Cardiac muscle cell (in vitro differentiated cells and primary cell): Measurements from ENCODE around the gene CCSER2. TPM values are rescaled to one million over a fixed set of nuclear protein-coding genes. Genes with fewer than 3 reads are reported as not detected.

Experiments used
- DNase-seq, 2 donors: peaks; one replicate each; pipeline versions ENCODE4 v3.0.0 to v3.0.0-alpha.2; 2010 to 2017; ENCODE audit warnings: low read depth in 1 of 2, low spot score in 1 of 2
- H3K27ac ChIP-seq: fragments of 200-600 bp; sonication (generic); 2 replicates; pipeline ENCODE4 v1.5.1; 2016
- H3K27me3 ChIP-seq: fragments of 200-600 bp; sonication (generic); 2 replicates; pipeline ENCODE4 v1.6.0; 2016; ENCODE audit warnings: control low read depth
- H3K36me3 ChIP-seq: fragments of 200-600 bp; sonication (generic); 2 replicates; pipeline ENCODE4 v1.5.1; 2016; ENCODE audit warnings: control low read depth
- H3K4me1 ChIP-seq: fragments of 200-600 bp; sonication (generic); 2 replicates; pipeline ENCODE4 v1.8.1; 2017; ENCODE audit warnings: low read depth, mild to moderate bottlenecking, mixed run types
- H3K4me3 ChIP-seq: fragments of 200-600 bp; sonication (generic); 2 replicates; pipeline ENCODE4 v1.5.1; 2016; ENCODE audit warnings: mild to moderate bottlenecking
- H3K9me3 ChIP-seq: fragments of 200-600 bp; sonication (generic); 2 replicates; pipeline ENCODE4 v1.5.1; 2017; ENCODE audit warnings: low read depth, mild to moderate bottlenecking, control low read depth
- CTCF ChIP-seq: IDR thresholded peaks from 2 replicates; pipeline ENCODE4 v1.5.1; 2012; ENCODE audit warnings: low read depth, mild to moderate bottlenecking, low read length
- polyA plus RNA-seq: library from polyadenylated mRNA; unstranded; fragments of >200 nt; fragmentation: Nextera tagmentation; extraction: Ambion mirVana; gene quantifications from 2 replicates; pipeline ENCODE4 v1.2.1, GENCODE V29; 2016
- total RNA-seq: library from RNA; depleted of rRNA; stranded (reverse); fragments of >200 nt; gene quantifications from 2 replicates; pipeline ENCODE4 v1.2.3, GENCODE V29; 2016

CCSER2 gene
- total and polyA plus RNA-seq, 2 experiments from 2014 or later: 22.5 to 32.9 TPM

- no peak for TF ChIP-seq CTCF
- peaks cover 8% of the 10 kb centered on the region for H3K4me1 ChIP-seq
- no peak overlapping the region for H3K4me3 ChIP-seq
- peaks cover 10% of the 10 kb centered on the region for H3K27me3 ChIP-seq
- H3K9me3 ChIP-seq: no peaks in the 10 kb centered on the region
- no peaks in the 10 kb centered on the region for H3K36me3 ChIP-seq
- no peak for DNase-seq
- H3K27ac ChIP-seq: no peak overlapping the region
Measured at GRCh38 chr10:84539216-84539615, 210.8 kb downstream of the CCSER2 start.

GRCh38 chr10:84540022-84540616, 211.7 kb downstream of the CCSER2 start:
- Histone ChIP-seq H3K9me3 (no peaks in the 10 kb centered on the region), H3K4me3 (no peak overlapping the region), H3K4me1 (peaks cover 8% of the 10 kb centered on the region), H3K36me3 (no peaks in the 10 kb centered on the region), H3K27me3 (peaks cover 10% of the 10 kb centered on the region), H3K27ac (no peak overlapping the region)
- peak in 1 of 2 donors; percentile 65 for DNase-seq
- TF ChIP-seq CTCF: no peak

GRCh38 chr10:84540617-84541288, 212.4 kb downstream of the CCSER2 start:
- Histone ChIP-seq H3K36me3 (no peaks in the 10 kb centered on the region), H3K27me3 (peaks cover 10% of the 10 kb centered on the region), H3K4me1 (peaks cover 8% of the 10 kb centered on the region), H3K27ac (no peak overlapping the region), H3K4me3 (peak overlapping the region; percentile 10), H3K9me3 (no peaks in the 10 kb centered on the region)
- TF ChIP-seq CTCF: peak; percentile 86
- DNase-seq: peak; percentile 62 to 68

- no peaks in the 10 kb centered on the region for H3K9me3 ChIP-seq
- no peak for TF ChIP-seq CTCF
- no peak overlapping the region for H3K27ac ChIP-seq
- no peak overlapping the region for H3K4me3 ChIP-seq
- peaks cover 8% of the 10 kb centered on the region for H3K4me1 ChIP-seq
- no peak for DNase-seq
- no peaks in the 10 kb centered on the region for H3K36me3 ChIP-seq
- H3K27me3 ChIP-seq: peaks cover 10% of the 10 kb centered on the region
Measured at GRCh38 chr10:84541289-84541637, 212.9 kb downstream of the CCSER2 start.

- H3K27me3 ChIP-seq: peaks cover 10% of the 10 kb centered on the region
- H3K36me3 ChIP-seq: no peaks in the 10 kb centered on the region
- DNase-seq: no peak
- no peak overlapping the region for H3K27ac ChIP-seq
- peaks cover 8% of the 10 kb centered on the region for H3K4me1 ChIP-seq
- TF ChIP-seq CTCF: no peak
- no peak overlapping the region for H3K4me3 ChIP-seq
- no peaks in the 10 kb centered on the region for H3K9me3 ChIP-seq
Measured at GRCh38 chr10:84542522-84543490, 214.4 kb downstream of the CCSER2 start.
